Measurements from ENCODE around the gene PACRG.

The PACRG gene

DNA sequence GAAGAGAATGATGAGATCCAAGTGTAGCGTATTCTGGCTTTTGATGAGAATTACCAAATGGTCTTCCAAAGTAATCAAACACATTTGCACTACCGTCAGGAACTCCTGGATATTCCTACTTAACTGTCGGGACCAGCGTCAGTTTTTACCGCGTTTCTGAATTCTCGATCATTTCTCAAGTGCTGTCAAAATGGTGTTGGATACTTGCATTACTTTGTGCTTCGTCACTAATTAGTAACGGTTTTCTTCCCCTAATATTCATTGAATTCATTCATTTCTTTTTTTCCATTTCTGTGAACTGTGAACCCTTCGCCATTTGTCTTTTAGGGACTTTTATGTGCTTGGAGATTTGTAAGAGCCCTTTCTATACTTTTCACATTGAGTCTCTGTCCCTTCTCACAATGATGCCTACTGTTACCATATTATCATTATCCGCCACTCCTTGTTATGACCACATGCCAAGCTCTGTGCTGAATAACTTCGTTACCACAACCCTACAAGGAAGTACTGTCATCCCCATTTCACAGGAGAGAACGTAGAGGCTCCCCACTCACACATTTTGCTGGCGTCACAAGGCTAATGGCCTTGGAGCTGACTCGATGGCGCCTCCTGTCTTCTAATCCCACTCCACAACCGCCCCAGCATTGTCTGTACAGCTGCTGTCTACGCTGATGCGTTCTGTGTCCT lies 612.6 kb downstream of the PACRG start:
- no peak for TF ChIP-seq SIN3A (IDR thresholded peaks at IDR 0.05; ENCODE audit: borderline replicate concordance, insufficient read depth, low read length)
- TF ChIP-seq POLR2AphosphoS5 (IDR thresholded peaks at IDR 0.05; ENCODE audit: low read depth, low read length): no peak
- no peak for TF ChIP-seq FOXP2 (optimal IDR thresholded peaks at IDR 0.05; ENCODE audit: borderline replicate concordance, extremely low read depth, extremely low read length, insufficient read depth)
- TF ChIP-seq, protein P1, sequence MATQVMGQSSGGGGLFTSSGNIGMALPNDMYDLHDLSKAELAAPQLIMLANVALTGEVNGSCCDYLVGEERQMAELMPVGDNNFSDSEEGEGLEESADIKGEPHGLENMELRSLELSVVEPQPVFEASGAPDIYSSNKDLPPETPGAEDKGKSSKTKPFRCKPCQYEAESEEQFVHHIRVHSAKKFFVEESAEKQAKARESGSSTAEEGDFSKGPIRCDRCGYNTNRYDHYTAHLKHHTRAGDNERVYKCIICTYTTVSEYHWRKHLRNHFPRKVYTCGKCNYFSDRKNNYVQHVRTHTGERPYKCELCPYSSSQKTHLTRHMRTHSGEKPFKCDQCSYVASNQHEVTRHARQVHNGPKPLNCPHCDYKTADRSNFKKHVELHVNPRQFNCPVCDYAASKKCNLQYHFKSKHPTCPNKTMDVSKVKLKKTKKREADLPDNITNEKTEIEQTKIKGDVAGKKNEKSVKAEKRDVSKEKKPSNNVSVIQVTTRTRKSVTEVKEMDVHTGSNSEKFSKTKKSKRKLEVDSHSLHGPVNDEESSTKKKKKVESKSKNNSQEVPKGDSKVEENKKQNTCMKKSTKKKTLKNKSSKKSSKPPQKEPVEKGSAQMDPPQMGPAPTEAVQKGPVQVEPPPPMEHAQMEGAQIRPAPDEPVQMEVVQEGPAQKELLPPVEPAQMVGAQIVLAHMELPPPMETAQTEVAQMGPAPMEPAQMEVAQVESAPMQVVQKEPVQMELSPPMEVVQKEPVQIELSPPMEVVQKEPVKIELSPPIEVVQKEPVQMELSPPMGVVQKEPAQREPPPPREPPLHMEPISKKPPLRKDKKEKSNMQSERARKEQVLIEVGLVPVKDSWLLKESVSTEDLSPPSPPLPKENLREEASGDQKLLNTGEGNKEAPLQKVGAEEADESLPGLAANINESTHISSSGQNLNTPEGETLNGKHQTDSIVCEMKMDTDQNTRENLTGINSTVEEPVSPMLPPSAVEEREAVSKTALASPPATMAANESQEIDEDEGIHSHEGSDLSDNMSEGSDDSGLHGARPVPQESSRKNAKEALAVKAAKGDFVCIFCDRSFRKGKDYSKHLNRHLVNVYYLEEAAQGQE (IDR thresholded peaks at IDR 0.05; ENCODE audit: insufficient read depth in 1 of 2, low read depth in 2 of 2, low read length in 2 of 2): no peak
- TF ChIP-seq TAF1 (IDR thresholded peaks at IDR 0.05; ENCODE audit: borderline replicate concordance, insufficient read depth, low read length): no peak

DNA sequence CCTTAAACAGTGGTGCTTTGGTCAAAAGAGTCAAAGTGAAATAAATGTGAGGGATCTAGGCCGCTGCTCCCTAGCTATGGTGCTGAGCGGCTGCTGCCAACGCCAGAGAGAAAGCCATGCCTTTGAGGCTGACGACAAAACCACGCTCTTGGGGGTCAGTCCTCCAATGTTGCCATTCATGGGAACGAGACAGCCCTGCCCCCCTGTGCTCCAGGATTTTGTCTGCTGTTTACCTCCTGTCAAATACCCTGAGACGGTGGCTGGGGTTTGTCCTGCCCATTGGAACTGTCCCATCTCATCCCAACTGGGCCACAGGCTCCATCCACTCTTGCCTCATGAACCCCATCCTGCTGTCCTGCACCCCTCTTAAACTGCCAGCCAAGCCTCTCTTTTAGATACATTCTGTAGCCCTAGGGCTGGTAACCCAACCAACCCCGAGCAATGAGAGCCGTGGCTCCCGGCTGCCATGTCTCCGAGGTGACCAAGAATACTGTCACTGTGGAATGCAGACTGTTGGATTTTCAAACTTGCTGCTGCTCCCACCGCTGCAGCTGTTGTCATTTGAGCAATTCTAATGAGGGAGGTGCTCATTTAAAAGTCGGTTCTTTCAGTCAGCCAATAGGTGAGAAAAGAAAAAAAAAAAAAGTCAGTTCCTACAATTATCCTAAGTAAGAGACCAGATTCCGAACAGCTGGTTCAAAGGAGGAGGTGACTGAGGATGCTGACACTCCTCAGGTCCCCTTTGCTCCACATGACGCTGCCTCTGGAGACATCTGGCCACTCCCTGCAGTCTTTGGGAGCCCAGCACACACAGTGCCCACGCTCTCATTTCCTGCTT lies 613.7 kb downstream of the PACRG start:
- TF ChIP-seq SIN3A (IDR thresholded peaks at IDR 0.05; ENCODE audit: borderline replicate concordance, insufficient read depth, low read length) (no peak), FOXP2 (optimal IDR thresholded peaks at IDR 0.05; ENCODE audit: borderline replicate concordance, extremely low read depth, extremely low read length, insufficient read depth) (no peak), TAF1 (IDR thresholded peaks at IDR 0.05; ENCODE audit: borderline replicate concordance, insufficient read depth, low read length) (no peak)
- TF ChIP-seq, protein P1 (IDR thresholded peaks at IDR 0.05; ENCODE audit: insufficient read depth in 1 of 2, low read depth in 2 of 2, low read length in 2 of 2): no peak

DNA sequence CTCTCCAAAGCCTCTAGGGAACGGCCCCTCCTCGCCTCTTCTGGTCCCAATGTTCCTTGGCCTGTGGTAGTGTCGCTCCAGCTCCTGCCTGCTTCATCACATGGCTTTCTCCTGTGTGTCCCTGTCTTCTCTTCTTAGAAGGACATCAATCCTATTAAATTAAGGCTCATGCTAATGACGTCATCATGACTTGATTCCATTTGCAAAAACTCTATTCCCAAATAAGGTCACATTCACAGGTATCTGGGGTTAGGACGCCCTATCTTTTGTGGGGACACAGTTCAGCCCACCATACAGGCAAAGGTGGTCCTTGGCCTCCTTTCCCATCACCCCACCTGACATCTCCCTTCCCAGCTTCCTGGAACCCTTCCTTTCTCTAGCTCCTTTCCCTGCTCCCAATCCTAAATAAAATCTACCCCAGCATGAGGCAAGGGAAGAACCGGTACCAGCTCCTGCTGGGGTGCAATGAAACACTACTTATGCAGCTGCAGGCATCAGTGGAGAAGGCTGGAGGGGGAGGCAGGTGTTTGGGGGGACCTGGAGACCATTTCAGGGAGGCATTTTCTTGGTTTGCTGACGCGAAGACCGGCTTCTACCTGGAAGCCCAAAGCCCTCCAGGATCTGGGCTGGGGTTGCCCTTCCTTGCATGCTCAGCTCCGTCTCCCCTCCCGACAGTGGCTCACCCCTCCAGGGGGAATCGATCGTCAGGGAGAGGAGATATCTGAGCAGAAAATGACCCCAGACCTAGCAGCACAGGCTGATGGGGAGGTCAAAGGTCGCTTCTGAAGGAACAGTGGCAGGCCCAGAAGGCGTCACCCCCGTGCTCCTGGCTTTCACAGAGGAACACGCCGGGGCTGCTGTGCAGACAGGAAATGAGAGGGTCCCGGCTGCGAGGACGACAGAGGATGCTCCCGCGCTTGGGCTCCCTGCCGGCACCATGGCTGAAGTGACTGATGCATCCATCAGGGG lies 615.1 kb downstream of the PACRG start:
- no peak for TF ChIP-seq POLR2AphosphoS5 (IDR thresholded peaks at IDR 0.05; ENCODE audit: low read depth, low read length)

DNA sequence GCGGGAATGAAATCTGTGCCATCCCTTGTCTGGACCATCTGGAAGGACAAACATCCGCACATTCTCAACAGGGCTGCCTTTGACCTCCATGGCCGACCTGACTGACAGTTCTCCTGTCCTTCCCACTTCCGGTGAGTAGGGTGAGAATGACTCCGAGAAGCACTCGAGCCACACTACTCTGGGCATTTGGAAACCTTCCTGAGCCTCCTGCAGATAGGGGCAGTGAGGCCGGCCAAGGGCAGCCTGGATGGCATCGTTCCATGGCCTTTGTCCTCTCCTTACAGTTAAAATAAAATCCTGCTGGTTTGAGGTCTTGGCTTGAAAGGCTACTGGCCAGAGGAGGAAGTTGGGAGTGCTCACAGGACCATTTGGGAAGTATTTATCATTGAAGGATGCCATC lies 615.8 kb downstream of the PACRG start:
- TF ChIP-seq FOXP2 (optimal IDR thresholded peaks at IDR 0.05; ENCODE audit: borderline replicate concordance, extremely low read depth, extremely low read length, insufficient read depth): no peak
- TF ChIP-seq, protein P1 (IDR thresholded peaks at IDR 0.05; ENCODE audit: insufficient read depth in 1 of 2, low read depth in 2 of 2, low read length in 2 of 2): no peak
- no peak for TF ChIP-seq SIN3A (IDR thresholded peaks at IDR 0.05; ENCODE audit: borderline replicate concordance, insufficient read depth, low read length)
- no peak for TF ChIP-seq POLR2AphosphoS5 (IDR thresholded peaks at IDR 0.05; ENCODE audit: low read depth, low read length)
- no peak for TF ChIP-seq TAF1 (IDR thresholded peaks at IDR 0.05; ENCODE audit: borderline replicate concordance, insufficient read depth, low read length)

DNA sequence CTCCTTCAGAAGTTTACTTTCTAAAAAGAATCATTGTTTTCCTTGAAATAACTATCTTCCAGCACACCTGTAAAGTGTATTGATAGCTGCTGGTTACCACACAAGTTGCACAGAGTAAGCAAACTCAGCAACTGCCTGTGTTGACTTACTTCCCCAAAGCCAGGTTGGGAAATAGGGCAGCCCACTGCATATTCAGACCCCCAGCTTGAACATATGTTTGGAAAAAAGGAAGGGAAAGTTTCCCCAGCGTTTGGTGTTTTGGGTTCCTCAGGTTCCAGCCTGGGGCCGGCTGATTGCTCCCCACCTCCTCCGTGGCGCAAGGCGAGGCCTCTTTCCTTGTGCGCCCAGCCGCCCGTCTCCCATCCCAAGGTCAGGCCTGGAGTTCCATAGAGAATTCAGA lies 616.6 kb downstream of the PACRG start:
- TF ChIP-seq, protein P1 (IDR thresholded peaks at IDR 0.05; ENCODE audit: insufficient read depth in 1 of 2, low read depth in 2 of 2, low read length in 2 of 2): no peak
- no peak for TF ChIP-seq POLR2AphosphoS5 (IDR thresholded peaks at IDR 0.05; ENCODE audit: low read depth, low read length)
- TF ChIP-seq SIN3A (IDR thresholded peaks at IDR 0.05; ENCODE audit: borderline replicate concordance, insufficient read depth, low read length): no peak
- TF ChIP-seq FOXP2 (optimal IDR thresholded peaks at IDR 0.05; ENCODE audit: borderline replicate concordance, extremely low read depth, extremely low read length, insufficient read depth): no peak
- no peak for TF ChIP-seq TAF1 (IDR thresholded peaks at IDR 0.05; ENCODE audit: borderline replicate concordance, insufficient read depth, low read length)
